ENCODE data around the gene SIX3. TPM values are rescaled to one million over a fixed set of nuclear protein-coding genes. Genes with fewer than 3 reads are reported as not detected.

Gene SIX3
- total RNA-seq, 1 experiment from 2014 or later: 3.0 TPM

DNA sequence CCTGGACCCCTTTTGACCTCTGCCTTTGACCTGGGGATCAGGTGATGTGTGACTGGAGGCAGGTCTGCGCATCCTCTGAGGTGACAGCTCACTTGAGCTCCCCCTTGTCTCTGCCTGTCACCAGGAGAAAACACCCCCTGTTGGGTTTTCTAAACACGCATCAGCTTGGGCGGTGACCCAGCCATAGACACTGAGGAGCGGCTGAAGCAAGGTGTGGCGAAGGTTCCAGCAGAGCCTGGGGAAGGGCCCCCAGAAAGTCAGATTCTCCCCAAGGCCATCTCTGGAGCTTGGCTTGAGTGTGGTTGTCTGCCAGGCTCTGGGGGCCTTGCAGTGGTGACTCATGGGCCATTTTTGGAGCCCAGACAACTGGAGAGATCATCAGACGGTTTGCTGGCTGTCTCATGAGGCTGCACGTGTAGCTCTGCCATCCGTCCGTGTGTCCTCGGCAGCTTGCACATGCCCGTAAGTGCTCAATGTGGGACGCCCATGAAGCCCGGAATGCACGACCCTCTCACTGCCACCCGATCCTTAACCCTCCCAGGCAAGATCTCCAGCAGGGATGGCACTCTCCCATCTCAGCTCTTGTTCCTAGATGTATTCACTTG lies 29.4 kb downstream of the SIX3 start:
- DNase-seq: no peak
- H3K27me3 ChIP-seq (ENCODE audit: control insufficient read depth, insufficient read depth, low read length): no peaks in the 10 kb centered on the region
- no peak overlapping the region for H3K4me3 ChIP-seq (ENCODE audit: insufficient read depth, low read depth, low read length)
- H3K36me3 ChIP-seq (replicated peaks; ENCODE audit: control insufficient read depth, insufficient read depth, low read length): no peaks in the 10 kb centered on the region

GRCh38 chr2:44972771-44973535 lies 31.5 kb downstream of the SIX3 start:
- Histone ChIP-seq H3K27me3 (ENCODE audit: control insufficient read depth, insufficient read depth, low read length) (no peaks in the 10 kb centered on the region), H3K36me3 (replicated peaks; ENCODE audit: control insufficient read depth, insufficient read depth, low read length) (no peaks in the 10 kb centered on the region), H3K4me3 (ENCODE audit: insufficient read depth, low read depth, low read length) (no peak overlapping the region)
- DNase-seq: no peak

DNA sequence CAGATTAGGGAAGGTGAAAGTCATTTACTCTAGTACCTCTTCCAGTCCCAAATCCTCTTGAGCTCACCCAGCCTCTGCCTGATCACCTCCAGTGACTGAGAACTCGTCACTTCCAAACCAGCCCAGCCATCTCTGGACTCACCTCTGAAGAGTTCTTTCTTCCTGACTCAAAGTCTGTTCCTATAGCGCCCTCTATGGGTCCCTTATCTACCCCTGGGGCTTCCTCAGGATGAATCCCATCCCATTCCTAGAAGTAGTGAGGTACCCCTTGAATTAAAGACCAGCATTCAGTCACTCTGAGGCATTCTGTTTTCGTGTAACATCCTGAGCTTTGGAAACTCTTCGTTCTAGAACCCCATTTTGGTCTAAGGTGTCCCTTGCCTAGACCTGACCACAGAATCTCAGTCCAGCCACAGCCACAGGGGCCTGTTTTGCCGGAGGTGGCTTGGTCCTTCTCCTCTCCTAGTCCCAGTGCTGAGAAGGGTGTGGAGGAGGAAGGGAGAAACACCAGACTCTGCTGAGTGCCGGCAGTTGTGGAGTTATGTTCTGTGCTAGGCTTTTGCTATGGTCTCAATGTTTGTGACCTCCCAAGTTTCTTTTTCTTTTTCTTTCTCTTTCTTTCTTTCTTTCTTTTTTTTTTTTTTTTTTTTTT lies 32.7 kb downstream of the SIX3 start:
- H3K36me3 ChIP-seq (replicated peaks; ENCODE audit: control insufficient read depth, insufficient read depth, low read length): no peaks in the 10 kb centered on the region
- peak; percentile 86 for DNase-seq

DNA sequence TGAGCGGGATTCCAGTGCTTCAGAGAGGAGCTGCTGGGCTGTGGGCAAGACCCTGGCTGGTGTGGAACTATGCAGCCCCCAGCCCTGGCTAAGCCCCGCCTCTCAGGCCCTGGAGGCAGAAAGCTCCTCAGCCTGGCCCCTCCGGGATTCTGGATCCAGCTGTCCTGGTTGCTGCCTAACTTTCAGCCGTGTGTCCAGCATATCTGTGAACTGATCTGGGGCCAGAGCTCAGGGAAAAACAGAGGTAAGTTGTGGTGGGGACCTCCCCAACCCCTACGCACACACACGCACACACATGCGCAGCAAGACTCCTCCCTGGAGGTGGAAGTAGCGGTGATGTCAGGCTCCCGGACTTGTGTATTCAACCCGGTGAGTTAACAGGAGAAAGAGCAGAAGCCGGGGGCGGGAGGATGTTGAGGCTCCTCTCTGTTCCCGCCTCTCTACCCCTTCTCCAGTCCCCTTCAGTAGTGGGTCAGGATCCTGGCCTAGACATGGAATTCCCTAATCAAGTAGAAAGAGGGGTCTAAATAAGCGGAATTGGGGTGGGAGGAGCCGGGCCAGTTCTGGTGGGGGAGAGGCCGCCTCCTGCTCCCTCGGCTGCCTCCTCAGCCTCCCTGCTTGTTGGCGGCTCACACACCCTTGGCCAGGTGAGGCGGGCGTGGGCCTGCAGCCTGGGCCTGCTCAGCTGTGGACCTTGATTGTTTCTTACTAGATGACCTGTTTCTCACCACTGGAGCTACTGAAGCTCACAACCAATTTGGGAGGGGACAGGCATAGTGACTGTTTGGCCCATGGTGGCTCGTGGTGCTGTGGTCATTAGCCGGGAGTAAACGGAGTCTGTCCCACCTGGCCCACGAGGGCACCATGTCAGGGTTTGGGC lies 34.3 kb downstream of the SIX3 start:
- H3K4me3 ChIP-seq (ENCODE audit: insufficient read depth, low read depth, low read length): no peak overlapping the region; the same call in 1 of the 2 replicates
- H3K27me3 ChIP-seq (ENCODE audit: control insufficient read depth, insufficient read depth, low read length): no peaks in the 10 kb centered on the region
- no peaks in the 10 kb centered on the region for H3K36me3 ChIP-seq (replicated peaks; ENCODE audit: control insufficient read depth, insufficient read depth, low read length)
- peak; percentile 72 for DNase-seq

More for the DNA sequence above, 32.7 kb downstream of the SIX3 start:
- H3K27me3 ChIP-seq (ENCODE audit: control insufficient read depth, insufficient read depth, low read length): no peaks in the 10 kb centered on the region
- no peak overlapping the region for H3K4me3 ChIP-seq (ENCODE audit: insufficient read depth, low read depth, low read length)

DNA sequence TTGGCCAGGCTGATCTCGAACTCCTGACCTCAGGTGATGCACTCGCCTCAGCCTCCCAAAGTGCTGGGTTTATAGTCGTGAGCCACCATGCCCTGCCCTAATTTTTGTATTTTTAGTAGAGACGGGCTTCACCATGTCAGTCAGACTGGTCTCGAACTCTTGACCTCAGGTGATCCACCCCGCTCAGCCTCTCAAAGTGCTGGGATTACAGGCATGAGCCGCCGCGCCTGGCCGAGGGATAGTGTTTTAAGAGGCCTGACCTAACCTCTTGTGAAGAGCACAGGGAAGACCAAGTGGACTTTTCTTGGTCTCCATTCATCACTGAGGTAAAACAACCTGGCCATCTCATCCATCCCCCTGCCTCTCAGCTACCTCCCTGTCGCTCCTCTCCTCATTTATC lies 38.1 kb downstream of the SIX3 start:
- DNase-seq: no peak
- H3K36me3 ChIP-seq (replicated peaks; ENCODE audit: control insufficient read depth, insufficient read depth, low read length): no peaks in the 10 kb centered on the region
- no peak overlapping the region for H3K4me3 ChIP-seq (ENCODE audit: insufficient read depth, low read depth, low read length)
- no peaks in the 10 kb centered on the region for H3K27me3 ChIP-seq (ENCODE audit: control insufficient read depth, insufficient read depth, low read length)

DNA sequence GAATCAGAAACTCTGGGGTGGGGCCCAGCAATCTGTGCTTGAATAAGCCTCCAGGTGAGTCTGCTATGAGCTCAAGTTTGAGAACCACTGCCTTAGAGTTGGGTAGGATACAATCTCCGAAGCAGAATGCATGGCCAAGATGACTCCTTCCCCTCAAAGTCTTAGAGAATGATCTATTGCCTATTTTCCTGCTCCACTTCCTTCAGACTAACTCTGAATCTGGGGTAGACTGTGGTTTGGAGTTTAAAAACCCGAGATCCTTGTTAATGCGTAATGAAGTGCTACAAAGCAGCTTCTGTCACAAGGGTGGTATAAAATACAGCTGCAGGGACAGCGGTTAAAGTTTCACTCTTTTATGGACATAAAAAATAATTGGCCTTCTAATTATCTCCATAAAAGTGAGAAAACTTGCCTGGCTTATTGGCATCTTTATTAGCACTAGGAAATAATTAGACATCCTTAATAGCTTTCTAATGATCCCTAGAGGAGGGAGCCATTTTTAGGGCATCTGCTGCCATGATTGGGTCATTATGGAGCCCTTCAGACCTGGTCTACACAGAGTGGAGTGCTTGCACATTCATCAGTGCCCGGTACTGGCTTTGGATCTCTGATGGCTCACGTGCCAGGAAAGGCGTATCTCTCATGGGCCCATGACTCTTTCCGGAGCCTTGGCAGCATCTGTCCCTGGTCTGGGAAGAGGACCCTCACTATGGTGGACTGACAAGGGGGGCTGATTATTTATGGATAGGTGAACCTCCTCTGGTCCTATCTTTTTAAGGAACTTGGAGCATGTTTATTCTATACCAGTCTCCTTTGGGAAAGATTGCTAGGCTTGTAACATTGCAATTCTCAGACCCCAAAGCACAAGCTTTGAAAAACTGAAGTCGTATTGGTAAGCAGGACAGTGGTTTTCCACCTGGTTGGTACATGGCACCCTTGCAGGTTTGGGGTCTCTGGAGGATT lies 39.5 kb downstream of the SIX3 start:
- DNase-seq: no peak
- no peaks in the 10 kb centered on the region for H3K27me3 ChIP-seq (ENCODE audit: control insufficient read depth, insufficient read depth, low read length)

GRCh38 chr2:44981714-44982108 lies 40.2 kb downstream of the SIX3 start:
- Histone ChIP-seq H3K27me3 (ENCODE audit: control insufficient read depth, insufficient read depth, low read length) (no peaks in the 10 kb centered on the region), H3K4me3 (ENCODE audit: insufficient read depth, low read depth, low read length) (no peak overlapping the region), H3K36me3 (replicated peaks; ENCODE audit: control insufficient read depth, insufficient read depth, low read length) (no peaks in the 10 kb centered on the region)
- DNase-seq: peak; percentile 81

More for the DNA sequence above, 39.5 kb downstream of the SIX3 start:
- Histone ChIP-seq H3K36me3 (replicated peaks; ENCODE audit: control insufficient read depth, insufficient read depth, low read length) (no peaks in the 10 kb centered on the region), H3K4me3 (ENCODE audit: insufficient read depth, low read depth, low read length) (no peak overlapping the region)

GRCh38 chr2:44983836-44984604 lies 42.5 kb downstream of the SIX3 start:
- no peak for DNase-seq
- H3K4me3 ChIP-seq (ENCODE audit: insufficient read depth, low read depth, low read length): no peak overlapping the region
- H3K27me3 ChIP-seq (ENCODE audit: control insufficient read depth, insufficient read depth, low read length): no peaks in the 10 kb centered on the region
- no peaks in the 10 kb centered on the region for H3K36me3 ChIP-seq (replicated peaks; ENCODE audit: control insufficient read depth, insufficient read depth, low read length)

DNA sequence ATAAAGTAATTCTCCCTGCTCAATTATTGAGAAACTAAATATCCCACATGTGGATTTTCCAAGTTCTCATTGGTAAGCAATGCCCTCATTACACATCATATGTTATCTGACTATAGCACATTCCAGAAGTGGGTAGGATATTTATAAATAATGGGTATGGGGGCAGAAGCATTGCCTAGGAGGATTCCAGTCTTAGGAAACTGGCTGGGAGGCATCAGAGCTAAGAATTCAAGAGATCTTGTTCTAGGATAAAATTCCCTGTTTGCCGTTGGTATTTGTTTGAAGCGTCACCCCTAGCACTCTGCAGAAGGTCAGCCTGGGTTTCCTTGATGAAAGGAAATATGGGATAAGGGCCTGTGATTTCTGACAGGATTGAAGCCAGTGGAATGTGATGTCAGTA lies 47.7 kb downstream of the SIX3 start:
- H3K4me3 ChIP-seq (ENCODE audit: insufficient read depth, low read depth, low read length): no peak overlapping the region
- no peak for DNase-seq
- no peaks in the 10 kb centered on the region; the same call in 1 of the 2 replicates for H3K27me3 ChIP-seq (ENCODE audit: control insufficient read depth, insufficient read depth, low read length)

DNA sequence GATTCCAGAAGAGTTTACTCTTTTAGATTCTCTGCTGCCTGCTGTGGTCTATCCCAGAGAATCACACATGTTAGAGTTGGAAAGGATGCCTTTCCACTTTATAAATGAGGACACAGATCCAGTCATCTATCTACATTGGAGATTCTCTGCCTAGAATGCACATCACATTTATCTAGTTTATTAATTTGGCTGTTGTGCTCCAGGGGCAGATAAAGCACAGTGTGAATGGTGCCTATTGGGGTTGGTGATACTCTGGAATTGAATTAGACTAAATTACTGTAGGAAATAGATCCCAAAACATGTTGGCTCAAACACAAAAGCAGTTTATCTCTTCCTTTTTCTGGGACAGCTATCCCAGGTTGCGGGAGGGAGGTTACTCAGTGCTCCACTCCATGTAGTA lies 52.9 kb downstream of the SIX3 start:
- DNase-seq: no peak
- H3K27me3 ChIP-seq (ENCODE audit: control insufficient read depth, insufficient read depth, low read length): peaks cover 19% of the 10 kb centered on the region
- H3K36me3 ChIP-seq (replicated peaks; ENCODE audit: control insufficient read depth, insufficient read depth, low read length): no peaks in the 10 kb centered on the region
- H3K4me3 ChIP-seq (ENCODE audit: insufficient read depth, low read depth, low read length): no peak overlapping the region

More for the DNA sequence above, 47.7 kb downstream of the SIX3 start:
- no peaks in the 10 kb centered on the region for H3K36me3 ChIP-seq (replicated peaks; ENCODE audit: control insufficient read depth, insufficient read depth, low read length)
